ENCODE measurements around the gene COMT.
"Not testable (repeated sequence)": the region's sequence is repeated elsewhere in the genome, so short reads cannot be mapped to it uniquely, and the experiment has no call there.

COMT gene

DNA sequence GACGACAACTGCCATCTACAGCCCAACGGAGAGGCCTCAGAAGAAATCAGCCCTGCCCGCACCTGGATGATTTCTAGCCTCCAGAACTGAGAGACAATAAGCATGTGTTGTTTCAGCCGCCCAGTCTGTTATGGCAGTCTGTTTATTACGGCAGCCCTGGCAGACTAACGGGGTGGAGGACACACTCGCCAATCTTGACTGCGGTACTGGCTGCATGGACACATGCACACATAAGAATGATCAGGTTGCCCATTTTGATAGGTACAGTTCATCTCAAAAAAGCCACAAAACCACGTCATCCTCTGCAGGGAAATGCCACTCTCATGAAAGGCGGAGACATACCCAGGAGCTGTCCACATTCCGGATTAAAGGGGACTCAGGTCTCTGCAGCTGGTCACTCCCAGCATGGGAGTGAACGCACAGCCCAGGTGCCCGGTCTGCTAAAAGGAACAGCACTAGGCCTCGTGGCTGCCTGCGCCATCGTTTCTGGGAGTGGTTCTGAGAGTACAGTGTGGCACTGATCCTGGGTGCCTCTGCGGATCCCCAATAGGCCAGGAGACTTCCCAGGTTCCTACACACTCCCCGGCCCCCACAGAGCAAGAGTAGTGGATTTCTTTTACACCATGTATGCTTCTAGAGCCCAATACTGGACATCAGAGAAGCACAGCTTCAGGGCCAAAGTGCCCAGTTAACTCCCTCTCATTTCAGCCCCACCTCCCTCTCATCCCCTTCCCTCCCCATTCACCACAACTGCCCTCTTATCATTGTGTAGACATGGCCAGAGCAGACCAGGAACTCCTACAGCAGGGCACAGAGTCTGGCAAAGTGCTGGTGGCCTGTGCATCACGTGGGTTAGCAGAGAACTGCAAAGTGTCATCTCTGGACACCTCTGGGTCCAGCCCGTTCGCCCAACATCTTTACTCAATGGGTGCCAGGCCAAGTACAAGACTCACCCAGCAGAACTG is 11.7 kb upstream of the COMT start:
- DNase-seq: no peak

DNA sequence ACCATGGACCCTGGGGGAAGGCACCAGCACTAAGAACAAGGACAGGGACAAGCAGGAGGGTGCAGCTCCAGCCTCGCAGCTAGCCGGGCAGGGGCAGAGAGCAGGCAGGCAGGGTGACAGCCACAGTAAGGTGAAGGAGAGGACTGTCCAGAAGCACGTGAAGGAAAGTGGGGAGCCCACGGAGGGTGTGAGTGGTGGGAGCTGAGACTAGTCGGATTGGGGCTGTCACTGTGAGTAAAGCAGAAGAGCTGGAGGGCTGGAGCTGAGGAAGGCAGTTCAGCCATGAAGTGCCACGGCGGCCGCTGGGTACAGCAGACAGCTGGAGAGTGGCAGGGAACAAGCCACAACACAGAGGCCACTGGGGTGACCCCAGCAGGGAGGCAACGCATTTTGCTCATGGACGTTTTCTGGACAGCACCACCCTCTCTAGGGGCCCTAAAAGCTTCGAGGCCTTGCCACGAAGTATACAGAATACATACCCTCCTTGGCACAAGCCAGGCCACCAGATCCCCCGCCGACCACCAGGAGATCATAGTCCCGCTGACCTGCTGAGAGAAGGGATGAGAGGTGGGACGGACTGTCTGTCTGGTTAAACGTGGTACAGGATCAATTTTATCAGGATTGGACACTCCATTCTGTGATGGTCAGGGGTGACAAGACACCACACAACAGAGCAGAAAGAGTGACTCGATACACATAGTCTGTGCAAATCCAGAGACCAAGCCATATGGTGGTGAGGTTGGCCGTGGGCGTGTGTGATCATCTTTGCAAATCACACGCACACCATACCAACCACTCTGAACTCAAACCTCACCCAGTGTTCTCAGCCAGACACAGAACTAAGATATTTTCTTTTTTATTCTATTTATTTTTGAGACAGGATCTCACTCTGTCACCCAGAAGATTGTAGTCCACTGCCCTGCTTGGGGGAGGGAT is 10.8 kb upstream of the COMT start:
- DNase-seq: peak in 1 of 2 experiments; percentile 33

DNA sequence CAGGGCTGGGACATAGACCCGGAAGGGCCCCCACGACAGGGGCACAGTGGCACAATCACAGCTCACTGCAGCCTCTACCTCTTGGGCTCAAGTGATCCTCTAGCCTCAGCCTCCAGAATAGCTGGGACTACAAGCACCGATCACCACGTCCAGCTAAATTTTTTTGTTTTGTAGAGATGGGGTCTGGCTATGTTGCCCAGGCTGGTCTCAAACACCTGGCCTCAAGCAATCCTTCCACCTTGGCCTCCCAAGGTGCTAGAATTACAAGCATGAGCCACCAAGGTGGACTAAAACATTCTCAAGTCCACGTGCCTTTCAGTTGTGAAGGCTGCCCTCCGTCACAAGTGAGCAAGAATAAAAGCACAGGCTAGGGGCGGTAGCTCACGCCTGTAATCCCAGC is 10.1 kb upstream of the COMT start:
- DNase-seq: no peak

DNA sequence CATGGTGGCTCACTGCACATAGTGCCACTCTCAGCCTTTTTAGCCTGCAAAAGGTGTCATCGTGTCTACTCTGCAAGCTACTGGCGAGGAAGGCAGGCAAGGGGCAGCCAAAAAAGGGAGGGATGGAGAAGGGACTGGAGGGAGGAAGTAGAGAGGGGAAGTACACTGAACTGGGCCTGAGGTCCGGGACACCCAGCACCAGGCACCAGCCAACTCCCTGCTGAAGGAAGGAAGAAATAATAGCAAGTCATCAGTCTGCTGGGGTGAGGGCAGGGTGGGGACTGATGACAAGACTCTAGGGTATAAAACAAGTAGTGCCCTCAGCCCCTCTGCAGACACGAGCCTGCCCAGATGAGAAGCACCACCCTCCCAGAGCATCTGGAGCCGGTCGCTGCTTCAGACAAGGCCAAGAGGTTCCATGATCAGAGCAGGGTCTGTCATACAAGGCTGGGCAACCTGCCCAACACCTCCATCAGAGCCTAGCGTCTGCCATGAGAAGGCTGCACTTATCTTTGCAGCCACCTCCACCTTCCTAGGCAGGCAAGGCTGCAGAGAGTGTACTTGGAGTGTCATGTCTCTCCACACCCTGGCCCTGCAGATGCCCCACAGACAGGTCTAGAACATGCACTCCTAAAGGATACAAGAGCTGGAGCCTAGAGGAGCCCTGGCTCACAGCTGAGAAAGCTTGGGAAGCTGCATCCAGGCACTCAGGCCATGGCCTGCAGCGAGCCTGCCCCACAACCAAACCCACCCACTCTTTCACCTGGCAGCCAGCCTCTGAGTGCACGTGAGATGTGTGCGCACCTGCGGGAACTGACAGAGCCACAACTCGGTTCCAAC is 9.0 kb upstream of the COMT start:
- DNase-seq: no peak

DNA sequence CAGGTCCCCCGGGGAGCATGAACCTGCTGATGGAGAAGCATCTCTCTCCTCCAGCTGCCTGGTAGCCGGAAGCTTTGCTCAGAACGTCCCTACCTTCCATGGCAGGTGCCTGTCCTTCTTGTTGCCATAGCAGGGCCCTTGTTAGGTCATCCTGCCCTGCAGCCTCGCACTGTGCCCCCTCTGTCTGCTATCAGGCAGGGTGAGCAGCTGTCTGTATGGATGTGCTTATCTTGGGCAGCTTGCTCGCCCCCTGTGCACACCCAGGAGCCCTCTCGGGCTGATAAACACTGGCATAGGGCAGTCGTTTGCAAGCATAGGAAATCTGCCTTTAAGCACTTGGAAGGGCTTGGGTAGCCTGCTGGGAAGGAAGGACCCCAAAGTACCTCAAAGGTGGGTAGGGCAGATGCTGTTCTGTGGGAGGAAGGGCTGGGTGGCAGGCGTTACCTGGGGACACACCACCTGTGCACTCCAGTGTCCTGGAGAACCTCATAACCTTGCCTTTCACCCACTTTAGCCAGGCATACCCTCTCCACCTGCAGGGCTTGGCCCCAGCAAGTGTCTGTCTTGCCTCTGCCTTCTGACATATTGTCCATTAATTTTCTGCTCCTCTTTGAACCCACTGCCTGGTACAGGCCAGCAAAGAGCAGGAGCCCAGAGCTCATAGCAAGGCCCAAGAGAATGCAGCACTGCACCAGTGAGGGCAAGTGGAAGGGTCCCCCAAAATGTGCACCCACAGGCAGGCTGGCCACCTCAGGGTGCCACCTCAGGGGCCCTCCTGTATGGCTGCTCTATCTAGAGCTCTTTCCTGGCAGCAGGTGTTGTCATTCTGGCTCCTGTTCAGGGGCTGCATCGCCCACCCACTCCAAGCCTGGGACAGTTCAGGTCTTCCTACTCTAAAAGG is 8.0 kb upstream of the COMT start:
- DNase-seq: no peak

DNA sequence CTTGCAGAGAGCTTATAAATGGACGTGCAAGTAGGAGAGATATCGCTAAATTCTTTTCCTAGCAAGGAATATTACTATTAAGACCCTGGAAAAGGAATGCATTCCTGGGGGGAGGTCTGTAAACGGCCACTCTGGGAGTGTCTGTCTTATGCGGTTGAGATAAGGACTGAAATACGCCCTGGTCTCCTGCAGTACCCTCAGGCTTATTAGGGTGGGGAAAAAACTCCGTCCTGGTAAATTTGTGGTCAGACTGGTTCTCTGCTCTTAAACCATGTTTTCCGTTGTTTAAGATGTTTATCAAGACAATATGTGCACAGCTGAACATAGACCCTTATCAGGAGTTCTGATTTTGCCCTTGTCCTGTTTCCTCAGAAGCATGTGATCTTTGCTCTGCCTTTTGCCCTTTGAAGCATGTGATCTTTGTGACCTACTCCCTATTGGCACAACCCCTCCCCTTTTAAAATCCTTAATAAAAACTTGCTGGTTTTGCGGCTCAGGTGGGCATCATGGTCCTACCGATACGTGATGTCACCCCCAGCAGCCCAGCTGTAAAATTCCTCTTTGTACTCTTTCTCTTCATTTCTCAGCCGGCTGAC is 6.4 kb upstream of the COMT start:
- not testable (repeated sequence) for DNase-seq

DNA sequence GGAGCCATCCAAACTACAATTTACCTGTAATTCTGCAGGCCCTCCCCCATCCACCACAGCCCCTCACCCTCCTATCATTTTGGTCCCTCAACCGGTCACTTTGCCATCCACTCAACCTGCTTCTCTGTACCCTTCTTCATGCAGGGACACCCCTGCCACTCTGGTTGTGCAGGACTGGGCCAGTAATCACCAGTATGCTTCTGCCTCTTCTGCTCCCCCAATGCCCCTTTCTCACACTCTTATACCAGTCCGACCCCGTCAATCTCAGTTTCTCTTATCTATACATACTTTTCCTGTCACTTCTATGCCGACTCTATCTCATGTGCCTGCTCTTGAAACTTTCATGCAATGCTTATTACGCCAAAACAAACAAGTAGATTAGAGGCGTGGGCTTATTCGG is 5.1 kb upstream of the COMT start:
- no peak for DNase-seq

DNA sequence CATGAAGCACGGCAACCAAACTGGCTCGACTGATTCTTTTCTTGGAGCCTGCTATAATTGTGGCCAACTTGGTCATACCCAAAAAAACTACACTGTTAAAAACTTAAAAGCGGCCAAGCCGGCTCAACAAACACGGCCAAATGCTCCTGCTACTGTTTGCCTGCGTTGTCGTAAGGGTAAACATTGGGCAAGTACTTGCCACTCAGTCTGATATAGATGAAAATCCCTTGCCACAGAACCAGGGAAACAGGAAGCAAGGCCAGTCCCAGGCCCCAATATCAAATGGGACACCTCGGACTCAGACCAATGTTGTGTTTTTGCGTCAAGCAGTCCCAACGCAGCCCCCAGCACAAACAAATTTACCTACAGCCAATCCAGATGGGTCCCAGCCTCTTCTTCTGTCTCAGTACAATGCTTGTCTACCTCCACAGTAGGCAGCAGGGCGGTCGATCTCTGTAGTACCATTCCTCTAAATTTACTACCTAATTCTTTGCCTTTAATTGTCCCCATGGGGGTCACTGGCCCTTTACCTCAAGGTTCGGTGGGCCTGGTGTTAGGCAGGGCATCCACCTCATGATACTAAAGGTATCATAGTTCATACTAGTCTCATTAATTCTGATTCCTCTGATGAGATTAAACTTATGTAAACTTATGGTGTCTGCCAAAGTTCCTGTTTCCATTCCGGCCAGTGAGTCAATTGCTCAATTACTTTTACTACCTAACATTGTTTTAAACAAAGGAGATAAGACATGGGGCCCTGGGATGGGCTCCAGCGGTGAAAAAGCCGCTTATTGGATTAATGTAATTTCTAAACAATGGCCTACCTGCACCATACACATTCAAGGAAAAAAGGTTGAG is 3.7 kb upstream of the COMT start:
- DNase-seq: no peak

DNA sequence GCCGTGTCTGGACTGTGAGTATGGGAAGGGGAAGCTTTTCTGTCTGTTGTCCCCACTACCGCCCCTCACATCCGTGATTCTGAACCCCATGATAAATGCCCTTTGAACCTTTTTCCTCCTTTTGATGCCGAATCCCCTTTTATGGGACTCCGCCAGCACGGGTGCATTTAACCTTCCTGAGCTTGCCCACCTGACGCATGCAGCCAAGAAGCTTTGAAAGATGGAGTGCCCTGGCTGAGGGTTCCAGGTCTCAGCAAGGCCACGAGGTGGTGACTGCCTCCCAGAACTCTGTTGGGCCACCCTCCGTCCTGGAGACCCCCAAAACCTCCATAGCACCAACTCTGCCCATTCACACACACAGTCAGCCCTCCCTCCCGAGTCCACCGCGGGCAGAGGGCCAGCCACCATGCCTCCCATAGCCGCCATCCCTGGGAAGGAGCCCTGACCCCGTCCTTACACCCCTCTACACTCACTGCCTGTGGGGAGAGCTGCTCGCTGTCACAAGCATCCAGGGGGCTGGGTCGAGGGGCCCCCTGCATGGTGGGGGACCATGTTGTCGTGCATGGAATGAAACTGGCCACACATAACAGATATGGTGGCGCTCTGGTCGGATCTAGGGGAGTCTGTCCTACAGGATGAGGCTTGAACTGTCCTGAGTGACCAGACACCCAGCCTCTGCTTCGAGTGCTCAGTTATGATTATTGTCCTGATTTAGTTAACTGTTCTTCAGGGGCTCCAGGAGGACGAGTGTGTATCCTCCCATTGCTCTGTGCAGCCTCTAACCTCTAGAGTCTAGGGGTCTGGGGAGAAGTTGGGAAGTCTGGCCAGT is 822 bp upstream of the COMT start:
- peak; percentile 27 to 29 for DNase-seq

DNA sequence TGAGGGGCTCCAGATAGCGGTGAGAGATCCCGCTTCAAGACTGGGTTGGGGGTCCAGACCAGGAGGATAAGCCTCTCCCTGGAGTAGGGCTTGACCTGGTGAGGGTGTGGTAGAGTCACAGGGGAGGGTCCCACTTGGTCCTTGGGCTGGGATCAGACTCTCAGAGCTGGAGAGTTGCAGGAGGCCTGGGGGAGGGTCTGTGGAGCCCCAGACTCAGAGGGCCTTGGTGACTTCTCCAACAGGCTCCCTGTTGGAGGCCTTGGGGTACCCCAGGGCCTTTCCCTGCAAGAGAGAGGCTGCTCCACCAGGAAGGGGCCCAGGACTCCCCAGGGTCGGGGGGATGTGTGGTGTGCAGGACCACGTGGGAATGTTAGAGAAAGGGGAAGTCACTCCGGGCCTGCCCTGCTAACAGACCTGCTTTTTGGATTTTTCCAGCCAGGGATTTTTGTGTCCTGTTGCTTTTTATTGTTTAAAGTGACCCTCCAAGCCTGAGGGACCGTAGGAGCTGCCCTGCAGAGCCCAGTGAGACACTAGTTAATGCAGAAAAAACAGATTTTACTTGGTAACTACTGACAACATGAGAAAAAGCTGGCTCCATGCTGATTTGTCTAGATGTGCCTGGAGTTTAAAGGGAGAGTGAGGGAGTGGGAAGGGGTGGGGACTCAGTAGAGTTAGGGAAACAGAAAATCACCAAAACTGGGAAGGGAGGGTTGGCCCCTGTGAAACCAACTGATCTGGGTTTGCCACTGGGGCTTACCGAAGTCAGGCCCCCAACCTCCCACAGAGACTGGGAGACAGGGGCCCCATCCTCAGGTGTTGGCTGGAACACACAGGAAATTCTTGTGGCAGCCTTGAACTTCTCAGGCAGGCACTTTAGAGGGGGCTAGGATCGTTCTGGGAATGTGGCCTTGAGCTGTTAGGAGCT is 847 bp downstream of the COMT start:
- peak; percentile 56 to 57 for DNase-seq

DNA sequence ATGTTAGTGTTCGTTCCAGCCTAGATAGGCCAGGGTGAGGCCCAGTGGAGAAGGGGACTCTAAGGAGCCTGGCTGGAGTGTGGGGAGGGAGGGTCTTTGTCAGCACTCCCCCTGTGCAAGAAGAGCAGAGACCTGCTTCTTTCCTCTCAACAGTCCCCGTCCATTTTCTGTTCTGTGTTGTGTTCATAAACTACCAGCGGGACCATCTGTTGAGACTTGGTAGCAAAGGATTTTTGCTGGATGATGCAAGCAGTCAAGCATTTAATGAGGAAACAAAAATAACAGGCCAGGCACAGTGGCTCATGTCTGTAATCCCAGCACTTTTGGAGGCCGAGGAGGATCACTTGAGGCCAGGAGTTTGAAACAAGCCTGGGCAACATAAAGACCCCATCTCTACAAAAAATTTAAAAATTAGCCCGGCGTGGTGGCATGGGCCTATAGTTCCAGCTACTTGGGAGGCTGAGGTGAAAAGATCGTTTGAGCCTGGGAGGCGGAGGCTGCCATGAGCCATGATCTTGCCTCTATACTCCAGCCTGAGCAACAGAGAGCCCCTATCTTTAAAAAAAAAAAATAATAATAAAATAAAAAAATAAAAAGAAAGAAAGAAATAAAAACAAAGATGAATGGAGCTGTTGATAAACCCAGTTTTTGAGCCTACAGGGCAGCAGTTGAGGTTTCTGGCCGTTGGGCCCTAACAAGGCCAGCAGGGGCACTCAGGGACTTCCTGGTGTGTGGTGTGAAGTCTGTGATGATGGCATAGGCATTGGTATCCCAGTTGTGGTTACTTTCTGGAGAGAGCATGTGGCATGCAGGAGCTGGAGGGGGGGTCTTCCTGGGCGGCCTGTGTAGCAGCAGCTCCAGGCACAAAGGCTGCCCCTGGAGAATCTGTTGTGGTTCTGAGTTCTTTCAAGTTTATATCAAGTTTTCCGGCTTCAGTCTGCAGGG is 1.8 kb downstream of the COMT start:
- DNase-seq: no peak

DNA sequence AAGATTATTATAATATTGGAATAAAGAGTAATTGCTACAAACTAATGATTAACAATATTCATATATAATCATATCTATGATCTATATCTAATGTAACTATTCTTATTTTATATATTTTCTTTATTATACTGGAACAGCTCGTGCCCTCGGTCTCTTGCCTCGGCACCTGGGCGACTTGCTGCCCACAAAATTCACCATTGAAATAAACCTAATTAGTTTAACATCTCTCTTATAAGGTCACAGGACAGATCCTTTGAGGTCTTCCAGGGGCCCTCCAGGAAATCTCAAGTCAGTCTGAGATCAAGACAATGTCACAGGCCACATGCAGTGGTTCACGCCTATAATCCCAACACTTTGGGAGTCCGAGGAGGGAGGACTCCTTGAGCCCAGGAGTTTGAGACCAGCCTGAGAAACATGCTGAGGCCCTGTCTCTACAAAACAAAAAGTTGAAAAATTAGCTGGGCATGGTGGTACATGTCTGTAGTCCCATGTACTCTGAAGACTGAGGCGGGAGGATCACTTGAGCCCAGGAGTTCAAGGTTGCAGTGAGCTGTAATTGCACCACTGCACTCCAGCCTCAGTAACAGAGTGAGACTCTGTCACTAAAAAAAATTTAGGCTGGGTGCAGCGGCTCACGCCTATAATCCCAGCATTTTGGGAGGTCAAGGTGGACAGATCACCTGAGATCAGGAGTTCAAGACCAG is 6.6 kb downstream of the COMT start:
- DNase-seq: no peak

DNA sequence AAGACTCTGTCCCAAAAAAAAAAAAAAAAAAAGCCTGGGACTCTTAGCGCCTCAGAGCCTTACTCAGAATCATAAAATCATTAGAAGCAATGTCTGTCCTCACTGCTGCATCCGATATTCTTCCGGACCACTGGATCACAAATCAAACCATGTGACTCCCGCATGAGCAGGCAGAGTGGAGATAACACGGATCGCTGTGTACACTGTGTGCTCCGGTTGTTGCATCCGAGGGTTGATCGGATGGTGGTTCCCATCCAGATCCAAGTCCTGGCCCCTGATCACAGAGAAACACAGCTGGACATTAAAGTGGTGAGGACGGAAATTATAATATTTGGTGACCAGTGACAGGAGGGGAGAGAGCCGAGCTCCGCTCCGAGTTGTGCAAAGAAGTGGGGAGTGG is 9.8 kb downstream of the COMT start:
- DNase-seq: no peak

DNA sequence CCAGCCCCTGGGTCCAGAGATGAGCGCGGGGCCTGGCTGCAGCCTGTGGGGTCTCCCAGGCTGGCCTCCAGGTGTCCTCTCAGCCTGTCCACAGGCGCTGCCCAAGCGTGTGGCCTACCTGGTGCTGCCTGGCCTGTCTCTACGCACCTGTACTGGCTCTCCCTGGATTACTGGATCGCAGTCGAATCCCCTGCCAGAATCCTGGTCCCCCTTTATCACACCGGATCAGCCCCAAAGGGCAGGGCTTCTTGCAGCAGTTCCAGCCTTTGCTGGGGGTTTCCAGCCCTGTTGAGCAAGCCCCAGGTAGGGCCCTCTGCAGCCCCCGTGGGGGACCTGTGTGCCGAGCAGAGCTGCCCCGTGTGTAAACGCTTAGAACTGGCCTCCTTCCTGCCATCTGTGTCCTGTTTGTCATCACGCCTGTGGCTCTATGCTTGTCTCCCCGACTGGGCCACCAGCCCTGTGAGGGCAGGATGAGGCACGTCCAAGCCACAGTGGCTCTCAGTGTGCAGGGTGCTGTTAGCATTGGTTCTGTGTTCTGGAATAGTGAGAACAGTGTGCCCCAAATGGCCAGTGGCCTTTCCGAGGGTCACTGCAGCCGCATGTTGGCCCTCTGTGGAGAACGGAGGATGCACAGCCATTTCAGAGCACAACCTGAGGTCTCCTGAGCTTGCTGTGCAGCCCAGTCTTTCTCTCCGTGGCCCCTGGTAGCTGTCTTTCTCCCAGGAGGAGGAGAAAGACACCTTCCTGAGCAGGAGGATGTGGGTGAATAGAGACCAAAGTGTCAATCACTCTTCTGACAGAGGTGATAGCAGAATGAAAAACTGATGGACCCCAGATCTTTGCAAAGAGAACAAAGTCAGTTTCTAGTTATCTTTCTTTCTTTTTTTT is 13.9 kb downstream of the COMT start:
- DNase-seq: no peak

DNA sequence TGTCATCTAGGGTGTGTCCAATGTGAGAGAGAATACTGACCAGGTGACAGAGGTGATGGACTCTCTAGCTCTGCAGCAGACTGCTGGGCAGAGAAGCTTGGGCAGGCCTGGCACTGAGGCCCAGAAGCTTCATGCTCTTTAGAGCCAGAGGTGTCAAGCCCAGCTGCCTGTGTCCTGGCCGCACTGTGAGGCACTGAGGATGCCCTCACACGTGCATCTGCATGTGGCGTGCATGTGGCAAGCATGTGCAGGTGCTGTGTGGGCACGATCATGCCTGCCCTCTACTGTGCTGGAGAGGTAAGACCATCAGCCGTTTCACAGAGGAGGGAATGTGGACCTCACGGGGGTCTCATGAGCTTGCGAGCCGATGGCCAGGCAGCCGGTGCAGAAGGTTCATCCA is 15.9 kb downstream of the COMT start:
- no peak for DNase-seq
